GM12878 (cell line): ENCODE measurements around the gene TMEM255B. TPM values are rescaled to one million over a fixed set of nuclear protein-coding genes. Genes with fewer than 3 reads are reported as not detected.

Experiments
- IKZF2 ChIP-seq, 2 experiments: fragments of 450-650 bp; IDR thresholded peaks; 2 replicates each; pipeline ENCODE4 v1.6.1; 2017; ENCODE audit warnings: mild to moderate bottlenecking in 2 of 2, moderate library complexity in 2 of 2
- KDM1A ChIP-seq: fragments of 200-600 bp; sonication (generic); IDR thresholded peaks from 2 replicates; pipeline ENCODE4 v1.6.1; 2016; ENCODE audit warnings: borderline replicate concordance
- MTA2 ChIP-seq: fragments of 450-650 bp; IDR thresholded peaks from 2 replicates; pipeline ENCODE4 v1.6.1; 2016; ENCODE audit warnings: low read depth, mild to moderate bottlenecking, moderate library complexity
- SRF ChIP-seq, 2 experiments: IDR thresholded peaks; 2 replicates each; pipeline ENCODE4 v1.6.1; 2011; ENCODE audit warnings: low read depth in 2 of 2, low read length in 2 of 2, mild to moderate bottlenecking in 1 of 2, moderate library complexity in 1 of 2
- SUZ12 ChIP-seq: fragments of 200-600 bp; sonication (generic); IDR thresholded peaks from one replicate; pipeline ENCODE4 v1.6.1; 2018; ENCODE audit warnings: antibody characterized with exemption, mild to moderate bottlenecking; ENCODE audit not compliant: unreplicated experiment
- TARDBP ChIP-seq: IDR thresholded peaks from 2 replicates; pipeline ENCODE4 v1.6.1; 2016; ENCODE audit warnings: borderline replicate concordance
- ZBTB33 ChIP-seq: fragments of 450-650 bp; IDR thresholded peaks from 2 replicates; pipeline ENCODE4 v1.6.1; 2017; ENCODE audit warnings: mild to moderate bottlenecking
- ZNF592 ChIP-seq: fragments of 450-650 bp; IDR thresholded peaks from 2 replicates; pipeline ENCODE4 v1.6.1; 2017; ENCODE audit warnings: mild to moderate bottlenecking, moderate library complexity
- polyA plus RNA-seq, 11 experiments: library from polyadenylated mRNA; depleted of rRNA in 4 of 11; unstranded in 6 of 11; stranded (reverse) in 5 of 11; fragments of >200 nt; fragmentation: Nextera tagmentation in 4 of 11; fragmentation: Illumina TruSeq in 1 of 11; extraction: Ambion mirVana in 4 of 11; extraction: Trizol in 1 of 11; gene quantifications; 1 replicate in 1 of 11; 2 replicates in 10 of 11; pipeline versions ENCODE4 v1.2.1 to v1.2.3, GENCODE V29; 2011 to 2016; ENCODE audit warnings: inconsistent platforms in 2 of 11, missing spikeins in 2 of 11, low read depth in 1 of 11
- total RNA-seq, 4 experiments: library from RNA; depleted of rRNA in 3 of 4; stranded (reverse); fragments of >200 nt in 3 of 4; fragmentation: Illumina TruSeq in 1 of 4; extraction: Trizol in 1 of 4; gene quantifications; 2 replicates each; pipeline versions ENCODE4 v1.2.1 to v1.2.3, GENCODE V29; 2013 to 2021

Gene TMEM255B
- total and polyA plus RNA-seq, 10 of the 15 experiments (the other 5 are each of a cell fraction or from before 2014, with no cell fraction given) = 0.04 to 0.62 (median 0.13) TPM; not detected in 3

GRCh38 chr13:113784645-113785024 is 25.6 kb downstream of the TMEM255B start (continued):
- TF ChIP-seq MTA2 (no peak), ZBTB33 (no peak), SRF (IDR thresholded peaks at IDR 0.05; ENCODE audit: low read depth in 2 of 2, low read length in 2 of 2) (no peak), IKZF2 (IDR thresholded peaks at IDR 0.05) (no peak), SUZ12 (no peak), KDM1A (no peak), ZNF592 (no peak), TARDBP (no peak)
